A549 (cell line): ENCODE results near the gene BBS9.

Source experiments
- CTCF ChIP-seq: fragments of >200 bp; sonication (Bioruptor Twin); formaldehyde crosslinking; IDR thresholded peaks from 3 replicates; pipeline ENCODE4 v1.5.1; 2016
- E2F6 ChIP-seq: IDR thresholded peaks from 2 replicates; pipeline ENCODE4 v1.6.1; 2012; ENCODE audit warnings: low read depth, borderline replicate concordance
- HDAC2 ChIP-seq: fragments of 200-600 bp; sonication (generic); IDR thresholded peaks from 2 replicates; pipeline ENCODE4 v1.6.1; 2016
- JUN ChIP-seq, 2 experiments: fragments of >200 bp; sonication (Bioruptor Twin); formaldehyde crosslinking; IDR thresholded peaks; 2 replicates in 1 of 2; 3 replicates in 1 of 2; pipeline ENCODE4 v1.6.1; 2016 to 2017
- MAFK ChIP-seq: fragments of 450-650 bp; IDR thresholded peaks from 2 replicates; pipeline ENCODE4 v1.6.1; 2014; ENCODE audit not compliant: partially characterized antibody
- MYC ChIP-seq: IDR thresholded peaks from 2 replicates; pipeline ENCODE4 v1.6.1; 2012; ENCODE audit warnings: mild to moderate bottlenecking, inconsistent platforms, low read length, improper control_type of control experiment, borderline replicate concordance
- POLR2A ChIP-seq: IDR thresholded peaks from 2 replicates; pipeline ENCODE4 v1.6.1; 2012; ENCODE audit warnings: mild to moderate bottlenecking, low read length
- RCOR1 ChIP-seq: fragments of 150-350 bp; IDR thresholded peaks from 2 replicates; pipeline ENCODE4 v1.6.1; 2014; ENCODE audit warnings: antibody characterized with exemption, low read length, low read depth

GRCh38 chr7:33346055-33346454, 216.7 kb downstream of the BBS9 start:
- TF ChIP-seq CTCF (no peak), MAFK (no peak), POLR2A (no peak), RCOR1 (no peak), MYC (no peak), JUN (IDR thresholded peaks at IDR 0.05) (no peak), E2F6 (no peak), HDAC2 (no peak)
